ENCODE results near the gene GABRB1.
"Not testable (repeated sequence)": the region's sequence is repeated elsewhere in the genome, so short reads cannot be mapped to it uniquely, and the experiment has no call there.

GABRB1 gene

DNA sequence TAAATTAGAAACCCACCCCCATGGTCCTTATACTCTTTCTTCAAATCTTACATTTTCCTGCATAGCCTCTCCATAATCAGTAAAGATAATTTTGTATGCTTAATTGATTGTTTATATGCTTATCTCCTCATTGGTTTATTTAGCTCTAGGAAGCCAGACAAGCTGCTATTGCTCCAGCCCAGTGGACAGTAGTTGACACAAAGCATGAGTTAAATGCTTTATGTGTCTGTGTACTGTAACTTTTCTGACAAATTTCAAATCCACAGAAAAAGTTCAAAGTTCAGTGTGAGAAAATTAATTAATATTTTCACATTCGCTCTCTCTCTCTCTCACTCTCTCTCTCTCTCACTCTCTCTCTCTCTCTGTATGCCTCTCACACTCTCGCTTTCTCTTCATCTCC, 181.7 kb downstream of the GABRB1 start:
- DNase-seq (ENCODE audit: low read depth), result no peak

DNA sequence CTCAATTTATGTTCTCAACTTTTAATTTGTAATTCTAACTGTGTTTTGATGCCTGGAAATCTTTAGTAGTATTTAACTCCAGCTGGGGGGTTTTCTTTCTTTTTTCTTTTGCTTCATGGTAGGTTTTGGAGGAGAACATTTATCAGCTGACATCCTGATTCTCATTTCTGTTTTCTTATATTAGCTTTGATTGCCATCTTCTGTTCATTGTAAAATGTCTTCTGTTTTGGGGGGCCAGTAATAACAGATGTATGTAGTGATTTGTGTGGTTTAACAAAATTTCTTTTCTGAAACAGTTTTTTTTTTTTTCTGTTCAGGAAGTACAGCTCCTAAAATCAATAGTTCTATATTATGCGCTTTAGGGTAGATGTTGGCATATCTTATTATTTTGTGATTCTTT, 182.2 kb downstream of the GABRB1 start:
- no peak for DNase-seq (ENCODE audit: low read depth)

- no peak for DNase-seq (ENCODE audit: low read depth)
These were observed 182.6 kb downstream of the GABRB1 start for GRCh38 chr4:47213971-47214370.

GRCh38 chr4:47215759-47216158, 184.4 kb downstream of the GABRB1 start:
- DNase-seq (ENCODE audit: low read depth), result no peak

- no peak for DNase-seq (ENCODE audit: low read depth)
These were observed 185.9 kb downstream of the GABRB1 start for GRCh38 chr4:47217291-47217690.

DNA sequence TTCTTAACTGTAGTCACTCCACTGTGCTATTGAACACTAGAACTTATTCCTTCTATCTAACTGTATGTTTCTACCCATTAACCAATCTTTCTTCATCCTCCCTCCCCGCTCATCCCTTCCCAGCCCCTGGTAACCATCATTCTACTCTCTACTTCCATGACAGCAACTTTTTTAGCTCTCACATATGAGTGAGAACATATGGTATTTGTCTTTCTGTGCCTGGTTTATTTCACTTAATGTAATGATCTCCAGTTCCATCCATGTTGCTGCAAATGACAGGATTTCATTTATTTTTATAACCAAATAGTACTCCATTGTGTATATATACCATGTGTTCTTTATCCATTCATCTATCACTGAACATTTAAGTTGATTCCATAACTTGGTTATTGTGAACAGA, 186.5 kb downstream of the GABRB1 start:
- no peak for DNase-seq (ENCODE audit: low read depth)

GRCh38 chr4:47218631-47219030, 187.3 kb downstream of the GABRB1 start:
- DNase-seq (ENCODE audit: low read depth), result no peak

- no peak for DNase-seq (ENCODE audit: low read depth)
These were observed 188.2 kb downstream of the GABRB1 start for GRCh38 chr4:47219586-47219985.

DNA sequence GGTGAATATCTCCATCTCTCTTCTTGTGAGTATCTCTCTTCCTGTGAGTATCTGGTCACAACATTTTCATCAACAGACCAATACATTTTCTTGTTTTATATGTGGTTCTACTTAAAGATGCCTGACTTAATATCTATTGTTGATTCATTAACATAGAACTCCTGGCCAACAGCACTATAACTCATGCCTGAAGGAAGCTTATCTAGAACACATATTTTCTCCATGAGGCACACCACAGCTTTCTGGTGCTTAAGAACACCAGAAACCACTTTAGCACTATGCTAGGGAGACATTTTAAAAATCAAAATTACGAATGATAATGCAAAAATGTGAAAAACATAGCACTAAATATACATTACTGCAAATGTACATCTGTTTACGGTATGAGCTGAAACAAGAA, 190.4 kb downstream of the GABRB1 start:
- DNase-seq (ENCODE audit: low read depth), result no peak

GRCh38 chr4:47222276-47222675, 190.9 kb downstream of the GABRB1 start:
- no peak for DNase-seq (ENCODE audit: low read depth)

- DNase-seq (ENCODE audit: low read depth), result no peak
These were observed 193.0 kb downstream of the GABRB1 start for GRCh38 chr4:47224361-47224760.

DNA sequence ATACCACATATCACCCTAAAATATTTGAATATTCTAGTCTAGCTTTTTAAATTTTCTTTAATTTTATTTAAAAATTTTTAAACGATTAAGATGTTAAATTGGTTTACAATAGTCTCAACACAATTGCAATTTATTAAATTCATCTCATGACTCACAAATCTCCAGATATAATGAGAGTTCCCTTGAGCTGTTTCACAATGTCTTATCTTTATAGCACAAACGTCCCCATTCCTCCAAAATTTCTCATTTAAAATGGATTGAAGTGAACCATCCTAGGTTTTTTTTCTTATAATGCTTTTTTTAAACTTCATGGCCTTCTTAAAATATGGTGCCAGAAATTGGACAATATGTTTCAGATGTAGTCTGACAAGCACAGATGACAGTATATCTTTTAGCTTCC, 204.4 kb downstream of the GABRB1 start:
- no peak for DNase-seq (ENCODE audit: low read depth)

GRCh38 chr4:47238667-47239066, 207.3 kb downstream of the GABRB1 start:
- DNase-seq (ENCODE audit: low read depth), result no peak

DNA sequence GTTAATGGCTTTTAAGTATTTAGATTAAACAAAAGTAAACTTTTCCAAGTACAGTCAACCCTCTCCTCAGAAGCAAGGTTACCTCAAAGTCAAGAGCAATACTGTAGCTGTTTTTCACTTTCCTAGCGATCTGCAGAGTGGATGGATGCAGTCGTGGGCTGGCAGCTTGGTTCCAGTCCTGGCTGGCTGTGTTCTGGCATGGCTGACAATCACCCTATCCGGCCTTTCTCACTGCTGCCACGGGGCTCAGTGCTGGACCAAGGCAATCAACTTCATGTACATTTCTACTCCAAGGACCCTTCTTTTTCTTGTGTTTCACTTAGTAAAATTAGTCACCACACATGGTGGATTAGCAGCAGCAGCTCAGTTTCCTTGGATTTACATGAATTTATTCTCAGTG, 208.3 kb downstream of the GABRB1 start:
- DNase-seq (ENCODE audit: low read depth), result no peak

GRCh38 chr4:47251348-47252135, 220.2 kb downstream of the GABRB1 start:
- no peak for DNase-seq (ENCODE audit: low read depth)

DNA sequence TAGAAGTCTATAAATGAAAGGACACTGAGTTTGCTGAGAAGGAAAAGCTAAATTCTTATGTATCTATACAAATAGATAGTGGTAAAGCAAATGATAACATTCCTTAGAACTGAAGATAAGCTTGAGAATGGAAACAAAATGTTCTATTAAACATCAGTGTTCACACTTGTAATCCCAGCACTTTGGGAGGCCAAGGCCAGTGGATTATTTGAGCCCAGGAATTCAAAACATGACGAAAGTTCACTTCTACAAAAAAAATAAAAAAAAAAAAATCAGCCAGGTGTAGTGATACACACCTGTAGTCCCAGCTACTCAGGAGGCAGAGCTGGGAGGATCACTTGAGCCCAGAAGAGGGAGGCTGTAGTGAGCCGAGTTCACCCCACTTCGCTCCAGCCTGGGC, 232.4 kb downstream of the GABRB1 start:
- no peak for DNase-seq (ENCODE audit: low read depth)

- DNase-seq (ENCODE audit: low read depth), result no peak
These were observed 239.0 kb downstream of the GABRB1 start for GRCh38 chr4:47270201-47270888.

- no peak for DNase-seq (ENCODE audit: low read depth)
These were observed 239.9 kb downstream of the GABRB1 start for GRCh38 chr4:47271291-47271690.

DNA sequence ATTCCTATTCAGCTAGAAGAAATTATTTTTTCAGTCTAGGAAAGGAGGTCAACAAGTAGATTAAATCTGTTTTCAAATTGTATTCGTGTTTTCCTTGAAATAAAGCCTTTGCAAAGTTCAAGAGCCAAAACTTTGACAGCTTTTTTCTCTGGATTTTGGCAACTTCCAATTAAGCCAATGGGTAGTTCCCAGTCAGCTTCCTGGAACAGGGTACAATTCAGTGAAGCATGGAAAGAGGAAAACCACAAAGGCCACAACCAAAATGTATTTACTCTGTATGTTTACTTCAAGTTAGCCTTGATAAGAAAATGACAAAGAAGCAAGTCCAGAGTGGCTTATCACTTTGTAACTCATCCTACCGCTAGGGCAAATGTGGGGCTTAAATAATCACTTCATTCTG, 243.5 kb downstream of the GABRB1 start:
- no peak for DNase-seq (ENCODE audit: low read depth)

DNA sequence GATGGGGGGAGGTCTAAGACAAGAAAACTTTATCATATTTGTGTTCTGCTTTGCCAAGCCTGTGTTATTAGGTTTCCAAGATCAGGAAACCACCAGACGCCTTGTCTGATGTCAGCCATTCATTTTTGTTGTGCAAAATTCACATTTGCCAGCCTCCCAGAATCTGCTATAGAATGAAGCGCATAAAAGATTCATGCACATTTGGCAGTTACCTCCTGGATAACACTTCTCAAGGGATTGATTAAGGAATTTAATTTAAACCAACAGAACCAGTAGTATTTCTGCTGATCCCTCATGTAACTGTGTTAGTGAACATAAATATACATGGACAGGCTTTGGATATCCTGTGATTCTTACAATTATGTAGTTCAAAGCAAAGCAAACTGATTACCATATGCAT, 244.2 kb downstream of the GABRB1 start:
- no peak for DNase-seq (ENCODE audit: low read depth)

DNA sequence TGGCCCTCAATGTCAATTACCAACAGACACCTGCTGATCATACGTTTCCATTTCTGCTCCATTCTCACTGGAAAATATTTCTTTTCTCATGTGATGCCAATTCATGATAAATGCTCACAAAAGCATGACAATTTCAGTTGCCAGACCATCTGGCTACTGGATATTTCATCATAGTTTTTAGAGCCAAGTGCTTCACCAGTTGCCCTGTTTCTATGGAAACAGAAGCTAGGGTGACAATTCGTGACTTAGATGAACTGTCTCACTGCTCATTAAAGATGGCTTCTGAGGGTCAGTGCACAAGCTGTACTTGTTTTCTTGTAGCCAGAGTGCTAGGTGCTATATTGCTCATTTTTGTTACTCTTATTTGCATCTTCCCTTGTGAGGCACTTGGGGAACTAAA, 247.3 kb downstream of the GABRB1 start:
- no peak for DNase-seq (ENCODE audit: low read depth)

- no peak for DNase-seq (ENCODE audit: low read depth)
These were observed 256.4 kb downstream of the GABRB1 start for GRCh38 chr4:47287735-47288134.

DNA sequence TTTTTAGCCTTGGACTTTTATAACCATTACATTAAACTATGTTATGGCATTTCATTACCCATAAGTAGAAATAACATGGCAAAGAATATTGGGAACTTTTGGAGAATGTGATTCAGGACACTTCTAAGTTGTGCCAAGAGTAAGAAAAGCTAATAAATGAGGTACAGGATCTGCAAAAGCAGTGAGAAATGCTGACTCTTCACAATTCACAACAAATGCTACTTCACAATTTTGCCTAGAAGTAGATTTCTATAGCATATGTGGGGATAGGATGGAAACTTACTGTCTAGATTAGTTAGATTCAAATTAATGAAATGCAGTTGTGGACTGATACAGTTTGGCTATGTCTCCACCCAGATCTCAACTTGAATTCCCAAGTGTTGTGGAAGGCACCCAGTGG, 258.4 kb downstream of the GABRB1 start:
- no peak for DNase-seq (ENCODE audit: low read depth)

GRCh38 chr4:47290873-47291272, 259.5 kb downstream of the GABRB1 start:
- not testable (repeated sequence) for DNase-seq (ENCODE audit: low read depth)

All from activated T-cell treated with anti-CD3 and anti-CD28 coated beads for 1 hour (primary cell).